Measurements from ENCODE around the gene APLNR.

DNA sequence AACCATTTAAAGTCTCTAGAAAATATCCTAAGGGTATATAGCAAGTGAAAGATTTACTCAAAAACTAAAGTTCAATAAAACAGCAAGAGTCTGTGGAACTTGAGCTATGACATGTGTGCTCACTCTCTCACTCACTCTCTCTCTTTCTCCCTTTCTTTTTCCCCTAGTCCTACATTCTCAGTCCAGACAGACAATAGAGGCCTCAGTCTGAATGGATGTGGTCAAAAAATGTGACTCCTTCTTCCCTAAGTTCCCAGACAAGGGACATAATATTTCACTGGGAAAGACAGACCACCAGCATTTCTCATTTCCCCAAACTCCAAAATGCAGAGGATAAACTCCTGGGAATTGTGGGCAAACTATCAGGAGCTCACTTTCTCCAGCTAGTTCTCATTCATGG is 17.6 kb upstream of the APLNR start:
- TF ChIP-seq EZH2phosphoT487 (IDR thresholded peaks at IDR 0.05; ENCODE audit: insufficient read depth, low read depth) (no peak), EZH2 (IDR thresholded peaks at IDR 0.05; ENCODE audit: insufficient read depth, poor library complexity, severe bottlenecking) (no peak)
